NOMO-1 treated with DMSO at 0.1 percent for 48 hours (cell line): ENCODE measurements around the gene DISC1.

Experiments
- DNase-seq: peaks from one replicate; lab custom pipeline; 2025; ENCODE audit not compliant: unreplicated experiment; lab: John Stamatoyannopoulos, UW

Gene DISC1

DNA sequence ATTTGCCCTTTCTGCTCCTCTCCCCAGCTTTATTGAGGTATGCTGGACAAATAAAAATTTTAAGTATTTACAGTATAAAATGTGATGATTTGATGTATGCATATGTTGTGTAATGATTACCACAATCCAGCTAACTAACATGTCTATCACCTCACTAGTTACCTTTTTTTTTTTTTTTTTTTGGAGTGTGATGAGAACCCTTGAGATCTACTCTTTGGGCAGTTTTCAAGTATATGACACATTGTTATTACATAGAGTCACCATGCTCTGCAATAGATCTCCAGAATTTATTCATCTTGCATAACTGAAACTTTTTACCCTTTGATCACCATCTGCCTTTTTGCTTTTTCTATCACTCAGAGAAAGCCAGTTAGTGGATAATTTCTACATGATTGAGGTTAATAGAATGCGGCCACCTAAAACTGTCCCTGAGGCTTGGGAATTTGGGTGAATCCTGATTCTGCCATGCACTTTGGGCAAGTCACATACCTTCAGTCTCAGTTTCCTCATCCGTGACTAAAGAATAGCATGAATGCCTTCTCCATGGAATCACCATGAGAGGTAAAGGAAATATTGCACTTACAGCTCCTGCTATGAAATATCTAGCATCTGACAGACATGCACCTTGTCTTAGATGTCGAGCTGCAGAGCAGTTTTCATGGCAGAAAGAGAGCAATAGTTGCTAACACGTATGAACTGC is 295.2 kb downstream of the DISC1 start:
- no peak for DNase-seq

DNA sequence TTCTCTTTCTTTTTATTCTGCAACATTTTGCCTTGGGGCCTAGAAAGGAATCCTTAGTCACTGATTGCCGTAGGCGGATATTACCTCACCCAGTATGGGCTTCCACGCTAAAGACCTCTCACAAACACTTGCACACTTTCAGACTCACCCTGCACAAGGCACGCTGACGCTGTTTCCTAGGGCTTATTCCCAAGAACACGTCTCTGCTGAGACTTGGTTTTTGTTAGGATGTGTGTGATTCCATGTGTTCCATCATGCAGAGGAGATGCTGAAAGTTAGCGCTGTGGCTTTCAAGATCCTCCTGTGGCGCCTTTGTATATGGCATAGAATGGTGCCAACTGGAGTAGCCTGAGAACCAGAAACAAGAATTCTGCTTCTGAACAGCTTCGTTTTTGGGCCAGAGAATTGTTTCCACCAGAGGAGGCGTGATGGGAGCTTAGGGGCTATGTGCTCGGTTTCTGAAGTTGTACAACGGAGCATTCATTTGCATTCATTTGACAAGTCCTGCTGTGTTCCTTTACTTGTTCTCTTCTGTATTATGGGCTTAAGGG is 297.0 kb downstream of the DISC1 start:
- DNase-seq = no peak

DNA sequence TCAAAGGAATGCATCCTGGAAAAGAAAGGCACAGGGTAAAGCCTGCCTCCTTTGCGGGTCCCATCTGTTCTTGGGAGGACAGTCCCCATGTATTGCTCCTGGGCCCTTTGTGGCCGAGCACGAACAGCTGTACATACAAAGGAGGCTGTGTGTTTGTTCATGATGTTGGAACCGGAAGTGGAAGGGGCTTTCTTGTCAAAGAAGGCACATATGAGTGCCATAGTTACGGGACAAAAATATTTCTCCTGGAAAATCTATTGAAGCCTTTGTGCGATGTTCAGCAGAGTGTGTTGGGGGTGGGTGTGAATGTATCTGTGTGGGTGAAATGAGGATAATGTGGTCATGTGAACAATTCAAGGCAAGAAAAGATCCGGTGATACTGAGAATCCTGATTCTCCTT is 297.6 kb downstream of the DISC1 start:
- no peak for DNase-seq

DNA sequence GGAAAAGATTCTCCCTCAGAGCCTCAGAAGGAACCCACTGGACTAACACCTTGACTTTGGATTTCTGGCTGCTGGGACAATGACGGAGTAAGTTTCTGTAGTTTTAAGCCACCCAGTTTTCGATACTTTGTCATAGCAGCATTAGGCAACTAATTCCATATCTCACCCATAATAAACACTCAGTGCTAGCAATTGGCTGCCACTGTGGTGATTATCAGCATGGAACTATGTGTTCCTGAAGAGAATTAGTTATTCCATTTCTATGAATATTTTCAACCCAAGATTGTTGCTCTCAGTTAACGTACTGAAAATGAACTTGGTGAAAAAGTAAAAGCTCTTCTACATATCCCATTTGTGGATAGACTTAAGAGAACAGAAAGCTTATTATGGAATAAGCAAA is 299.3 kb downstream of the DISC1 start:
- DNase-seq = no peak

DNA sequence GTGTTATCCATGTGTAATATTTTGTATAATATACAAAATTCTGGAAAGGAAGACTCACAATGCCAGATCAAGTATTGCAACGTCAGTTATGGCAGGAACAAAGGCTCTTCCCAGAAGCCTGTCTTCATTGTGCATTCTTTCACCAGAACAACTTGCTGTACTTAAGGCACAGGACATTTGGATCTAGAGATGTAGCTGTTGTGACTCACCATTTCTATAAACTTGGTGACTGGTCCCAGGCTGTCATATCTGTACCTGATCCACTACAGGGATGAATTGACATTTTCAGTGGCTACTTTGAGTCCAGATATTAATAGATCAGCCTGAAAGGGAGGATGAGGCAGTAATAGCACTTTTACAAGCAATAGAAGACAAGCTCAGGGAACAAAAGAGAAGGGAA is 299.8 kb downstream of the DISC1 start:
- no peak for DNase-seq

DNA sequence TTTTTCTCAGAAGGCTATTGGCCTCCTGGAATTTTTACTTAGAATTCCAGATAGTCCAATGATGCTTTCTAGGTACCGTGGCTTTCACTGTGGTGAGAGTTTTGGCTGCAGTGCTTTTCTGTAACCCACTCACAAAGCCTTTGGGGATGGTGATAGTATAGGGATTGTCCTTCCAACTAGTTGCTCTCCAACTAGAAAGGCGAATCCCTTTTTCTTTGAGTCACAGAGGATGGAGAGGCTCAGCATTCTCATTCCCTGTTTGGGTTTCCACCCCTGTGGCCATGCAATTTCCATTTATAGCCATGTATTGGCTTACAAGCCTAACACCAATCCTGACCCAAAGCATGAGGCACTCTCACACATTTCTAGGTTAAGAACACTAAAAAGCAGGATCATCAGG is 300.3 kb downstream of the DISC1 start:
- no peak for DNase-seq

DNA sequence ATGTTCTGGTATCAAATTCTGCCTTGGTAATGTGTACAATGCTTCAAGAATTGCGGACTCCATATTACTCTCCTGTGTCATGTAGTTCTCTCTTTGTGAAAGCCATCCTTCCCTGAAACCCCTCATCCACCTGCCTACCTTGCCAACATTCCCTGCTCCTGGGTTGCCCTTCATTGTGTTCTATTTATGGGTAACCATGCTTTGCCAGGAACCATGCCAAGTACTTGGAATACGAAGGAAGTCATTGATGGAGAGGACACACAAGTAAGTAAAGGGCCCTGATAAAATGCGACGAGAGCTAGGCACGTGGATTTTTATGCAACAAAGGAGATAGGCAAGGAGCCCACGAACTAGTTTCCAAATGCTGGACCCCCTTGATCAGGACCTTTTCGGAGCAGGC is 300.8 kb downstream of the DISC1 start:
- DNase-seq = no peak

DNA sequence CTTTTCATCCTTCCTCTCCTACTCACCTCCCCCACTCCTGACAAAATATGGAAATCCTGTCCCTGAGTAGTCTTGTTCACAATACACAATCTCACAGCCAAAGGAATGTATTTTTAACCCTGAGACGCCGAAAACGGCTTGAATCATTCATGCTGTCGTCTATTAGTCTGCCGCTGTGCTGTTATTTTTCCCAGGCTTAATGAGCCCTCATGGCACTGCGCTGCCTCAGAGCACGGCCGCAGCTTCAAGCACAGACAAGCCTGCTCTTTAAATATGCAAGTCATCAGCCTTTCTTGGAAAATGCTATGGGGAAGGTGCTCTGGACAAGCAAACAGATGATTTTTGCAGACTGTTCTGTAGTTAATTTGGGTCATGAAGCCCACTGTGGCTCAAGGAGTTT is 302.7 kb downstream of the DISC1 start:
- no peak for DNase-seq

DNA sequence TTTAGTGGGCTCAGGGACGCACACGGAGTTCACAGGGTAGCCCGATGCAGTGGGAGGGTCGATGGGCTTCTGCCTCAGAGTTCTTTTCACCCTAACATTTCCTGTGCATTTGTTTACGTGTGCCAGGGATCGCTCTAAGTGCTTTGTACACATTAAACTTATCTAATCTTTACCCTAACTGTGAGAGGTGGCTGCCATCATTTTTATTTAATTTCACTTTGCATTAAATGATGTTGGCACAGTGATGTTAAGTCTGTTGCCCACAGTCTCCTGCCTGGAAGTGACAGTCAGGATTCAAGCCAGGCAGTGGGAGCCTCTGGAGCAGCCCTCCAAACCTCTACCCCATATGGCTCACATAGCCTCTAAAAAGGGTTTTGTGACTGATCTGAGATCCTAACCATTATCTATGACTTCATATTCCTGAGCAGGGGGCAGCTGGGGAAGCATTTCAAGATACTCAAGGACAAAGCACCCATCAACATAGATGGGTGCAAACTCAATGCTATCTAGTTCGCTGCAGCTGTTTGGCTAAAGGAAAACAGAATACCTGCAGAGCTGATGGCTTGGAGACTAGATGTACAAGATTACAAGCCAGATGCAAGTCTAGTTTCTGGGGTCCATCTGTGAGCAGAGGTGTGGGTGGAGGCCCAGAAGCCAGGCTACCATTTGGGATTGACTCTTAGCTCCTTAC is 303.8 kb downstream of the DISC1 start:
- DNase-seq = no peak

DNA sequence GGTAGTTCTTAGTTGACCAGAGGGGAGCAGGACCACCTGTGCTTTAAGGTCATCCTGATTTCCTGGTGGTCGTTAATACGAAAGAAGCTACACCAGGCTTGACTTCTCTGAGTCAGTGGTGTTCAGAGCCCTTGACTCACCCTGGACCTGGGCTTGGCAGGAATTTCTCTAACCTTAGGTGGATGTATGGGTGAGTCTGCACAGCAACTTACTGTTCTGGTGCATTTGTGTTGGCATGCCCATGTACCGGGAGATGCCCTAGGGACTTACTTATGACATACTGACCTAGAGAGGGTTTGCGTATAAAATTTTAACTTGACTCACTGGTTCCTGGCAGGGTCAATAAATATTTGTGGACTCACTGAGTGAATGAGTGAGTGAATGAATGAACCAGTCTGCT is 304.6 kb downstream of the DISC1 start:
- no peak for DNase-seq

DNA sequence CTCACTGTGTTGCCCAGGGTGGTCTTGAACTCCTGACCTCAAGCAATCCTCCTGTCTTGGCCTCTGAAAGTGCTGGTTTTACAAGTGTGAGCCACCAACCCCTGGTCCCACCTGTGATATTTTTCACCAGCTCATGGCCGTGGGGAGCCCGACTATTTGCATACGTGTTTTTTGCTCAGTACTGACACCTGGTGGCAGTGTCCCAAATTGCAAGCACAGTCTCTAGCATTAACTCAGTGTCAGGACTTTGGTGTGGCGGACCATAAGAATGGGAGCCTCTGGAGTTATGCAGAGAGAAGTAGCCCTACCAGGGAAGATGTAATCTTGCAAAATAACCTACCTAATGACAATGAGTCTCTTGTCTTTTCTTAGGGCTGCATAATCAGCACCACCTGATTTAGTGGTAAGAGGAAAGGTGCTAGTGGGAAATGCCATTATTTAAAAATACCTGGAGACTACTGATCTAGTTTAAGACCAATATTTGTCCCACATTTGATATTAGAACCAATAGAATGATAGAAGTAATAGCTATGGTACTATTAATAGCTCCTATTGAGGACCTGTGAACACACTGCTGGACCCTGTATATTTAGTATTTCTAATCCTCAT is 305.4 kb downstream of the DISC1 start:
- no peak for DNase-seq

DNA sequence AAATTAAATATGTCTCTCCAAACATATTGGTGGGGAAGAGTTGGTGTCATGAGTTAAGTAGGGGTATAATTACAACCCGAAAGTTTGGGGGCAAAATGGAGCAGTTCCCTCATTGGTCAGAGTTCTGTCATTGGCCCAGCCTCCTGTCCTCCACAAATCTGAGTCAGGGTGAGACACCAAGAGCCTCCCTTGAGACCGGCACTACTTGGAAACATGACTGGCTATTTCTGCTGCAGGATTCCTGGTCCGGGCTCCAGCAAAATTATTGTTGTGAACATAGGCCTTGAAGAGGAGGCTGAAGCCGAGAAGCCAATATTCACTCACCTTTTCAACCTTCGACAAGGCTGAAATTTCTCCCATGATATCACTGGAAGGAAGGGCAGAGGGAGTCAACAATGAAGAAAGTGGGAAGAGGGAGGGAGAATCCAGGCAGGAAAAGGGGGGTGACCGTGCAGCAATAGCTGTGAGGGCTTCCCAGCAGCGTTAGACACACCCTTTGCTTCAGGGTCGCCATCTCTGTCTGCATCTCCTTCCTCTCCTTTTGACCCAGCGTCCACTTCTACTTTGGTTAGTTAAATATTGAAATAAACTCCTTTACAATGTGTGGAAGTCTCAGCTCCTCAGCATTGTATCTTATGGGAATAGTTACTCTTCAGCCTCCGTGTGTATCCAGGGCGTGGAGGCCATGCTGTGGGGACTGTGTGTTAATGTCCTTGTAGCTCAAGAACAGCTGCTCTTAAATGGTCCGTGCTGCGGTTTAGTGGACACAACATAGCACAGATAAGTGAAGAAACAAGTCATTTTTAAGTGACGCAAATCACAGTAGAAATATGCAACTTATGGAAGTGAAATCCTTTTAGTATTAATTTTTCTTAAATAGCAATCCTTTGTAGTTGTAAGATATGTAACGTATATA is 307.4 kb downstream of the DISC1 start:
- no peak for DNase-seq

DNA sequence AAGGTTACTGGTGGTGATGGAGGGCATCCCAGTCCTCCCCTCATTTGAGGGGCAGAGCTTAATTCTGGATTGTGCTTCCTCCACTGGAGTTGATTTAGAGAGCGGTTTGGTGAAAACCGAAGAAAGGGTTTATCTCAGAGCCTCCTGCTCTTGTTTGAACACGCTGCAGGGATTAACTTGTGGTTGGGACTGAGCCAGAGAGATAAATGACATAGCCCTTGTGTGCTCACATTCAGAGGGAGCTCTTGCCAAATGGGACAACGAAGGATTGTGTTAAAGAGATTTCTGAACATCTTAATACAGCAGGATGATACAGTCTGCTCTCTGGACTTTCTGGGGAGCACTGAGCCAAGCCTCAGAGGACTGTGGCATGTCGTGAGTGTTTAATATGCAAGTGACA is 308.2 kb downstream of the DISC1 start:
- DNase-seq = no peak

DNA sequence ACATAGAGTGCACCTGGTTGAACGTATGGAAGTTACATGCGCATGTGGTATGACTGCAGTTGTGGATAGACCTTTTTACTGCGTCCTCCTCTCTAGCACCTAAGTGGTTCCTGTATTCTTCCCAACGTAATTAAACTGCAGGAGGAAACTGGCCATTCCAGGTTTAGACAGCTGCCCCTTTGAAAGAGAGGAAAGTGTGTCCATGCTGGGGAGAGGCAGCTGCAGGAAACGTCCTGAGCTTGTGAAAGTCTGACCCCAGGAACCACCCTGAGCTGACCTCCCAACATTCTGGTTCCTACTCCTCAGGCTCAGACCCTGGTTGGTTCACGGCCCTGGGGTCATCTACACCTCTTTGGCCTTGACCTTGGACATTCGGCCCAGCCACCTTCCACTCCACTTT is 309.3 kb downstream of the DISC1 start:
- DNase-seq = no peak

DNA sequence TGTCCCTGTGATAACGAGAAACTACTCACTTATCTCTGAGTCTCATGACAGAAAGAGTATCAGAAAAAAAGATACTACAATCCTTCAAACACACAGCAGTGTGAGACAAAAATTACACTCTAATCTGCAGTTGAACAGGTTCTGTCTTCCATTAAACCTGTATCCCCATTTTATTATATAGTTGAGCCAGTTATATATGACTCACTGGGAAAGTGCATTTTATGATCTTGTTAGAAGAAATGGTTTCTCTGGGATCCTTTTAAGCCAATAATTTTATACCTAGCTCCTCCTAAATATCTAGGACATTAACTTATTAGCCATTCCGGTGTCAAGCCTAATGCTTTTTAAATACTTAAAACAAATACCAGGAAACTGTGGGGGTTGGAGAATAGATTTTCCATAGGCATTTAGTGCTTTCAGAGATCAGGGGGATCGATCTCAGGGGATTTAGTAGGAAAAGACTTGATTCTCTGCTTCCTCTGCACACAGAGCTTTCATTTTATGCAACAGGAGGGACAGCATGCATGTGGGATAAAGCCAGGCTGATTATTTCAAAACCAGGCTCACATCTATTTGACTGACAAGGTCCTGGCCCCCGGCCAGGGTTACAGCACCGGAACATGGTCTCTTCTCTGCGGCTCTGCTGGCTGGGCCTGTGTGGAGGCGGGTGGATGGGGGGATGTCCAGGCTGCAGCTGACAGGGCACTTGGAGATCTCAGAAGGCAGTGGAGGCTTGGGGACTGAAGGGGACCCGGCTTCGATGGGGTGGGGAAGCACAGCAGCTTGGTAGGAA is 310.6 kb downstream of the DISC1 start:
- no peak for DNase-seq

DNA sequence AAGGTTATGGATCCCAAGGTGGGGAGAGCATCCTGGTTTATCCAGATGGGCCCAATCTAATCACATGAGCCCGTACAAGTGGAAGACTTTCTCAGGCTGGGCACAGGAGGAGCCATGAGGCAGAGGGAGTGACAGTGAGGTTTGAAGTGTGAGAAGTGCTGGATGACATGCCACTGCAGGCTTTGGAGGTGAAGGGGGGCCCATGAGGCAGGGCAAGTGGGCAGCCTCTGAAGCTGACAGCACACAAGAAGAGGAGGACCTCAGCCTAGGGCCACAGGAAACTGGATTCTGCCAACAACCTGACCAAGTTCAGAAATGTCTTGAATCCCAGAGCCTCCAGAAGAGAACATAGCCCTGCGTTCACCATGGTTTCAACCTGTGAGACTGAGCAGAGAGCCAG is 311.6 kb downstream of the DISC1 start:
- DNase-seq = no peak

DNA sequence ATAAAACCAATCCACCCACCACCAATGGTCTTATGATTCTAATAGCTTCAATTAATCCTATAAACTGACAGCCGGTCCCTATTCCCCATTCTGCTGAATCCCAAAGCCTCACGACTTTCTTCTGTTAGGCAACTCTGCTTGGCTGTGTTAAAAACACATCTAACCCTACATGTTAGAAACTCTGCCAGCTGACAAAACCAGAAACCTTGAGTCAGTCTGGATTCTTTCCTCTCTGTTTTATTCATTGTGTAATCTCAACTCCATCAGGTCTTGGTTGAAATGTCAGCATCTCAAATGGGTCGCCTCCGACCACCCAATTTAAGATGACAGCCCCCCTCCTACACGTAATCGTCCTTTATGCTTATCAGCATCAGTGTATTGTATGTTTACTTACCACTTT is 312.1 kb downstream of the DISC1 start:
- no peak for DNase-seq

DNA sequence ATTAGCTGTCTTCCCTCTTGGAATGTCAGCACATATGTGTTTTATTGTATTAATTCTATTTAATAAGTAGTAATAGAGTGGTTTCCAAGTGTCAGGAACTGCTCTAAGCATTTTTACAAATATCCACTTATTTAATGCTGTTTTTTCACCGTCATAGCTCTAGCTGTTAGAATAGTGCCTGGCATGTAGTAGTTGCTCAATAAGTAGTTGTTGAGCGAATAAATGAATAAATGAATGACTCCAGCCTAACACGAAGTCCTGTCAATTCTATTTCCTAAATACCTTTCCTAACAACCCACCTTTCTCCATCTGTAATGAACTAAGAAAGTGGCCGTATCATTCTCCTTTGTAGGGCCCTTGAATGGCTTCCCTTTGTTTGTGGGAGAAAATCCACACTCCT is 312.5 kb downstream of the DISC1 start:
- no peak for DNase-seq

DNA sequence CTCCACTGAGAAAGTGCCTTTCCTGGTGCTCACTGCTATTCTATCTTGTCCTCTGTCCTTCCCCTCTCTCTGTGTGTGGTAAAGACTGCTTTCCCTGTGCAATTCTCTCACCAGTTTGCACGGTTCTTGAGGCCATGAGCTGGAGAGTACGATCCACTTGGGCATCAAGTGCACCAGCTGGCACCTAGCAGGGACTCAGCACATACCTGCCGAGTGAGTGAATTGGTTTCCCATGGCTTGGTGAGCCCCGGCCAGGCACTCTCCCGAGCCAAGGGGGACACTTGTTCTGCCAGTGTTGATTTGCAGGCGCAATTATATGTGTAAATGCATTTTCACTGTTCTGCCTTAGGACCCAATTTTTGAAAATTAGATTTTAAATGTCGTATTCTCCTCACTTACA is 313.5 kb downstream of the DISC1 start:
- no peak for DNase-seq

DNA sequence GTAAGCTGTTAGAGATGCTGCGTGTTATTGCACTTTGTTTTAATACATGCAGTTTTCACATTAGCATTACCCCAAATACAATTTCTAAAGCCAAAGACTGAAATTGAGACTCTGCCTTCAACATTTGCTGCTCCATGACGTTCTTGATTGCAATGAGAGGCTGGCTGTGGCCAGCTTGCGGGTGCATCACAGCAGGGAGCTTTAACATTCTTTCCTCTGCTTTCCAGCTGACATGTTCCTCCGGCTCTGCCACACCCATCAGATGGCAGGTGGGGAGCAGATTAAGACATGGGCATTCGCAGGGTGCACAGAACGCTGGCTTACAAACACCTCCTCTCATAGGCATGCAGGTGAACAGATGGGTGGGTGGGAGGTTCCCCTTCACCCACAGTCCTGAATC is 314.1 kb downstream of the DISC1 start:
- DNase-seq = no peak
